ENCODE results near the gene TTC7B. TPM values are rescaled to one million over a fixed set of nuclear protein-coding genes. Genes with fewer than 3 reads are reported as not detected.

Gene TTC7B
- total RNA-seq, 2 donors from 2014 or later = 5.2 to 10.2 TPM

DNA sequence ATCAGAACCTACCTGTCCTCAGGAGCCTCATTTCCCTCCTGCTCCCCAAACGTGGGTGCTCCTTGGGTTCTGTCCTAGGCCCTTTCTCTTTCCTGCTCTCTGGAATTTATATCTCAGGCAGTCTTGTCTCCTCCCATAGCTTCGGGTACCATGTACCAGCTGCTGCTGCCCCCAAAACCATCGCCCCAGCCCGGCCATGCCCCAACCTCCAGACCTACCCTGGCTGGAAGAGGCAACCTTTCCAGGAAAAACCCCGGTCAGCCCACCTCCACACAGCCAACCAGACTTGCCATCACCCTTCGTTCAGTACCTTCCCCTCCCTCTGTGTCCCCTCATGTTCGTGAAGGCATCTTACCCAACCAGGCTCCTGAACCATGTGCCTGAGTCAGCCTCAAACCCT is 254.3 kb downstream of the TTC7B start:
- H3K4me1 Mint-ChIP-seq = no peaks in the 10 kb centered on the region
- ATAC-seq (replicated peaks) = no peak
- H3K27me3 Mint-ChIP-seq = no peaks in the 10 kb centered on the region
- no peaks in the 10 kb centered on the region for H3K36me3 Mint-ChIP-seq (ENCODE audit: low read depth)
- no peak overlapping the region for H3K4me3 Mint-ChIP-seq
- no peaks in the 10 kb centered on the region for H3K9me3 Mint-ChIP-seq
- no peak overlapping the region for H3K27ac Mint-ChIP-seq

DNA sequence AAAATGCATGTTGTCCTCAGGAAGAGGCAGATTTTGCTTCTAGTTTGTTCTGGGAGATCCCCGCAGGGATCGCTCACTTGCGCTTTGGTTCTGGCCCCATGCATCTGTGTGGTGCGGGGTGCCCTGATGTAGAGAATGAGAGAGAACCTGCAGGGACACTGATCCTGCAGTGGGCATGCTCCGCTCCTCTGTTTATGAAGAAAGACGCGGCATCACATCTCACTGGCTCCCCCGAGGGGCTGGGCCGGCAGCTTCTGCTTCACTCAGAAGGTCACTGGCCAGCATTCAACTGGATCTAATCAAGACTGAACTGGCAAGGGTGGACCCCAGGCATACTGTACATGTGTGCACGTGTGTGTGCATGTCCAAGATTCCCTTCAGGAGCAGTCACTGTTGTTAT is 255.2 kb downstream of the TTC7B start:
- Mint-ChIP-seq H3K4me3 (no peak overlapping the region), H3K4me1 (no peaks in the 10 kb centered on the region), H3K27me3 (no peaks in the 10 kb centered on the region), H3K36me3 (ENCODE audit: low read depth) (no peaks in the 10 kb centered on the region), H3K27ac (no peak overlapping the region), H3K9me3 (no peaks in the 10 kb centered on the region)
- ATAC-seq (replicated peaks) = no peak

DNA sequence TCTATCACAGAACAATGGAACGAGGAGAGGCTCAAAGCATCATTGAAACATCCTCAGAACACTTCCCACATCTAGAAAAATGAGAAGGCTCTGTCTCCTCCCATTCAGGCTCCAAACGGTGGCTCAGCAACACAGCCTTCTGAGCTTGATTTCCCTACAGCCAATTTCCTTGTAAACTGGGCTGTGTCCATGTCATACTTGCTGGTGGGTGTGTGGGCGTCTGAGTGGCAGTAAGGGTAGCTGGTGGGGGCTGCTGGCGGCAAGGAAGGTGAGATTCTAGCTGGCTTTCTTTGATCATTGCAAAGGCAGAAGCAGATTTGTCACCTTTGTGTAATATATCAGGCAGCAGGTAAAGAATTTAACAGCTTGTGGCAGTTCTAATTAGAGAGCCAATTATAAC is 255.7 kb downstream of the TTC7B start:
- H3K4me3 Mint-ChIP-seq = no peak overlapping the region
- H3K9me3 Mint-ChIP-seq = no peaks in the 10 kb centered on the region
- no peaks in the 10 kb centered on the region for H3K27me3 Mint-ChIP-seq
- H3K4me1 Mint-ChIP-seq = no peaks in the 10 kb centered on the region
- H3K27ac Mint-ChIP-seq = no peak overlapping the region
- no peak for ATAC-seq (replicated peaks)
- H3K36me3 Mint-ChIP-seq (ENCODE audit: low read depth) = no peaks in the 10 kb centered on the region

DNA sequence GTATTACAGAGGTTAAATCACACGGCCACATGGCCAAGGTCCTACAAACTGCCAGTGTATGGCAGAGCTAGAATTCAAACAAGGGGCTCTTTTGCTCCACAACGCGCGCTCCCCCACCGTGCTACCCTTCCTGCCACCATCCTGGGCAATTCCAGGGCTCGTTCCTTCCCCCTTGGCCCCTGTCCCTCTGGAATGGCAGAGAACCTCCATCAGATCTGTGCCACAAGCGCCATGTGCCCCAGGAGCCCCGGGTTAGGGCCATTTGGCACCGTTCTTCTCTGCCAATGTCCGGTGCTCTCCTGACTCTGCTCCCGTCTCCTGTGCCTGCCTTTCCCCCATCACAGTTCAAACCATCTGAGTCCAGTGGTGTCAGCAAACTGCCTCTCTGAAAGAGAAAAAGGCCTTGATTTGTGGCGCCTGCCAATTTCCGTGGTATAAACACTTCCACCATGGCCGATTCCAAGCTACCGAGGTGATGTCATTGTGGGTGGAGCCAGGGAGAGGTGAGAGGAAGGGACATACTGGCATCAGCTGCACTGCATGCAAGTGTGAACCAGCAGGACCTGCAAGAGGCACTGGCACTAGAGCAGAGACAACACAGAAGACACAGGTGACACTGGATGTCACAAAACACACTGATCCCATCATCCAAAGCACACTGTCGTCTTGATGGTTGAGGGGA is 256.3 kb downstream of the TTC7B start:
- no peak overlapping the region for H3K27ac Mint-ChIP-seq
- no peaks in the 10 kb centered on the region for H3K27me3 Mint-ChIP-seq
- H3K4me3 Mint-ChIP-seq = no peak overlapping the region
- ATAC-seq (replicated peaks) = no peak
- no peaks in the 10 kb centered on the region for H3K36me3 Mint-ChIP-seq (ENCODE audit: low read depth)
- no peaks in the 10 kb centered on the region for H3K9me3 Mint-ChIP-seq
- no peaks in the 10 kb centered on the region for H3K4me1 Mint-ChIP-seq

DNA sequence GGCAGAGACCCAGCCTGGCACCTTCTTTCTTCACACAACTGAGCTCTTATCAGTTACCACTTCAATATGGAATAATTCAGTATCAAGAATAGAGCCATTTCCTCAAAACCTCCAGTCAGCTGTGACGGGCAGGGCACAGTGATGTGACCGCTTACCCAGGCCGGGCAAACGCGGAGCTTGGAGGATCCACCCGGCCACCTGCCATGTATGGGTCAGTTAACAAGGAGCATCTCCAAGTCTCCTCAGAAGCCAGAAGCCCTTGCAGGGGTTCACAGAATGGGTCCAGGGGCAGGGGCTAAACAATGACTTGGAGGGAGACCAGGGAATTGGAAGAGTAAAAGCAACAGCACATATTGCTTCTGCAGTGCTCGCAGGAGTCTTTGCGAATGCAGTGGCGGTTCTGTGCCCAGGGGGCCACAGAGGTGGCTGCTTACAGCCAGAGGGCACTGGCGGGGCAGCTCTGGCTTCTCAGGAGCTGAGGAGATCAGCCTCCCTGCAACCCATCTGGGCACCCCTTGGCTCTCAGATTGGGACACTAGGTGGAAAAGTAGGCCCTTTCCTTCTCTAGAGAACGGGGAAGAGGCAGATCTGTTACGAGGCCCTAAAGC is 257.1 kb downstream of the TTC7B start:
- Mint-ChIP-seq H3K27ac (no peak overlapping the region), H3K27me3 (no peaks in the 10 kb centered on the region), H3K4me1 (no peaks in the 10 kb centered on the region), H3K4me3 (no peak overlapping the region), H3K36me3 (ENCODE audit: low read depth) (no peaks in the 10 kb centered on the region), H3K9me3 (no peaks in the 10 kb centered on the region)
- ATAC-seq (replicated peaks) = no peak

DNA sequence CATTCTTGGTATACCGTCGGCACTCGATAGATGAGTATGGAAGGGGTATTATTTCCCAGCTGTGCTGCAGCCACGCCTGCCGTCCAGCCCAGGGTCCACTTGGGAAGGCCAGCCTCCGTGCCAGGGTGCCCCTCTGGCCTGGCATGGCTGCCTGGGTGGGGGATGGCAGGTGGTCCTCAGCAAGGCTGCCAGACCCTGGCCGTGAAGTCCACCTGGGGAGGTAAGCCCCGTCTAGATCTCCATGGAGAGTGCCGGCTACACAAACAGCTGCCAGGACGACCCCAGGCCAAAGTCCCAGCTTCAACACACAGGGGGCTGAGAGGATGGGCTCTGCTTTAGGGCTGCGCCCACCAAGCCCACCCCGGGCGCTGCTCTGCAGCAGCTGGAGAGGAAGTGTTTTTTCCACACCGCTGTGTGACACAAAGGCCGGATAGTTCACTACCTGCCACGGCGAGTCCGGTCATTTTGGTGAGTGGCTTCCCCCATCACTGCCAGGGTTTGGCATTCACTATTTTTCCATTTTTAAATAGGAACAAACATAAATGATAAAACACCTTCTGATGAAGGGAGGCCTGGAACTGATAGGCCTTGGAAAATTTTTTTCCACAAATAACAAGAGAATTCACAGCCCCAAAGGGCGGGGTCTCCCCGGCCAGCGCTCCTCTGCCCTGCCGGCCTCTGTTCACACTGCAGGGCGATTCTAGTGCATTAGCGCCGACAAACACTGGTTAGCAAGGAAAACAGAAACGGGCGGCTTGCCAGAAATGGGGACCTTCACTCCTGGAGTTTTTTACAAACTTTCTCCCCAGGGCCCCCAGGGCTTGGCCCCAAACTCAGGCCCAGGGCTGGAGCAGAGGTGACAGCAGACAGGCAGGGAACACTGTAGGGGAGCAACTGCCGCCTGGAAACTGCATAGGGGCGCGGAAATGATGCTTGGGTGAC is 257.9 kb downstream of the TTC7B start:
- no peak for ATAC-seq (replicated peaks)
- H3K36me3 Mint-ChIP-seq (ENCODE audit: low read depth) = no peaks in the 10 kb centered on the region
- no peaks in the 10 kb centered on the region for H3K27me3 Mint-ChIP-seq
- H3K9me3 Mint-ChIP-seq = no peaks in the 10 kb centered on the region
- H3K4me1 Mint-ChIP-seq = no peaks in the 10 kb centered on the region
- H3K27ac Mint-ChIP-seq = no peak overlapping the region
- no peak overlapping the region for H3K4me3 Mint-ChIP-seq

DNA sequence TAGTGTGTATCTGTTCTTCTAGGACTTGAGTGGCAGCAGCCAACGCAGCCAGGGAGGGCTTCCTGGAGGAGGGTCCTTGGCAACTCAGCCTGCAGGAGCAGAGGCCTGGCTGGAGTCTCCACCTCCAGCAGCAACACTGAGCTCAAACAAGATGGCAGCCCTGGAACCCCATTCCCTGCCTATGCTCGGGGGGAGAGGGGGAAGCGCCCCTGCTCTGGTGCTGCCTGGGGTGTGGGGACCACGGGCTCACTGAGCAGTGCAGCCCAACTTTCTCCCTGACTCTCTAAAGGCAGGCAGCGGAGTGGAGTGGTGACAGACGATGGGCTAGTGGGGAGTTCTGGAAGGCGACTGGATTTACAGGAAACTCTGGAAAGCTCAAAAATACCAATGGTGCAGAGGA is 258.7 kb downstream of the TTC7B start:
- Mint-ChIP-seq H3K4me3 (no peak overlapping the region), H3K27ac (no peak overlapping the region), H3K9me3 (no peaks in the 10 kb centered on the region), H3K4me1 (no peaks in the 10 kb centered on the region), H3K36me3 (ENCODE audit: low read depth) (no peaks in the 10 kb centered on the region), H3K27me3 (no peaks in the 10 kb centered on the region)
- ATAC-seq (replicated peaks) = no peak

DNA sequence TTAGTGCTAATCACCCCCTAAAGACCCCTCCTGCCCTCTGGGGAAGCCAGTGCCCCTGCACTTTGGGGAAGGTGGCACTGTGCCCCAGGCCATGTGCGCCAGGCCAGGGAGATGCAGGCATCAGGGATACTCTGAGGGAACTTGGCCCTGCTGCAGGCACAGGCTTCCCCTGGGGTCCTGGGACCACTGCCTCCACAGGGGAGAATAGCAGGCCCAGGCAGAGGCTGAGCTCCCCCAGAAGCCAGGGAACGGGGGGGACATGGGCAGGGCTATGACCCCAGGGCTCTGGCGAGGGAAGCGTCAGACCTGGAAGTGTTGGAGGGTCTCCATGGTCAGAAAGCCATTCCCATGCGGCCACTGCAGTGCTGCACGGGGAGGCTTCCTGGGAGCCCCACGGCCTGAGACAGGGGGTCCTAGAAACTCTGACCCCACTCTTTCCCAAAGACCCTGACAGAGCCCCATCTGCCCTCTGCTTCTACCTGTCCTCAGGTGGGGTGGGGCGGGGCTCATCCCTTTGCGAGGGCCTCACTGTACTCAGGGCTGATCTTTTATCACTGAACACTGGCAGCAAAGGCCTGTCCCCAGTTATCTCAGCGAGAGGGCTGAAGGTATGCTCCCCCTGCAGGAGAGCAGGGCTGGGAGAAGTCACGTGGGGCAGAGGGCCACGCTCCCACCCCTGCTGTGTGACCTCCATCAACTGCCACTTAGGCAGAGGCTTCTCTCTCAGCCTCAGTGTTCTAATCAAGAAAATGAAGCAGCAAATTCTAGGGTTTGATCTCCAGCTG is 259.4 kb downstream of the TTC7B start:
- Mint-ChIP-seq H3K36me3 (ENCODE audit: low read depth) (no peaks in the 10 kb centered on the region), H3K27ac (no peak overlapping the region), H3K4me3 (no peak overlapping the region), H3K27me3 (no peaks in the 10 kb centered on the region), H3K4me1 (no peaks in the 10 kb centered on the region), H3K9me3 (no peaks in the 10 kb centered on the region)
- ATAC-seq (replicated peaks) = no peak

DNA sequence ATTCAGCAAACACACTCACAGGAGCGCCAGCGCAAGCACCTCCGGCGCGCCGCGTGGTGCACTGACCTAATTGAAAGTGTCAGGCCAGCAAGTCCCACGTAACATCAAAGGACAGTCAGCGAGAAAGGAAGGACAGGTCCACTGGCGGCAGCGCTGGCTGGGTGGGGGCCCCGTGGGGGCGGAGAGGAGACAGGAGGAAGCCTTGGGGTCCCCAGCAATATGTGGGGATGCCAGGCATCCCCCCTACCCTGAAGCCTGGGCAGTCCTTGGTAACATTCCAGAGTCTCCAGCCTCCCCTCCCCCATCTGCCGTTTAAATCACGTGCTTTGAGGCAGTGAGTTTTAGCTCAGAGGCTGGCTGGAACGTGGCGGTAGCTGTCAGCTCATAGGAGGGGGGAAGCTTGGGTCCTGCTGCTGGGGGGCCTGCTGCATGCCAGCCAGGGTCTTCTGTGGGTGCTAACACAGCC is 260.2 kb downstream of the TTC7B start:
- no peak for ATAC-seq (replicated peaks)

DNA sequence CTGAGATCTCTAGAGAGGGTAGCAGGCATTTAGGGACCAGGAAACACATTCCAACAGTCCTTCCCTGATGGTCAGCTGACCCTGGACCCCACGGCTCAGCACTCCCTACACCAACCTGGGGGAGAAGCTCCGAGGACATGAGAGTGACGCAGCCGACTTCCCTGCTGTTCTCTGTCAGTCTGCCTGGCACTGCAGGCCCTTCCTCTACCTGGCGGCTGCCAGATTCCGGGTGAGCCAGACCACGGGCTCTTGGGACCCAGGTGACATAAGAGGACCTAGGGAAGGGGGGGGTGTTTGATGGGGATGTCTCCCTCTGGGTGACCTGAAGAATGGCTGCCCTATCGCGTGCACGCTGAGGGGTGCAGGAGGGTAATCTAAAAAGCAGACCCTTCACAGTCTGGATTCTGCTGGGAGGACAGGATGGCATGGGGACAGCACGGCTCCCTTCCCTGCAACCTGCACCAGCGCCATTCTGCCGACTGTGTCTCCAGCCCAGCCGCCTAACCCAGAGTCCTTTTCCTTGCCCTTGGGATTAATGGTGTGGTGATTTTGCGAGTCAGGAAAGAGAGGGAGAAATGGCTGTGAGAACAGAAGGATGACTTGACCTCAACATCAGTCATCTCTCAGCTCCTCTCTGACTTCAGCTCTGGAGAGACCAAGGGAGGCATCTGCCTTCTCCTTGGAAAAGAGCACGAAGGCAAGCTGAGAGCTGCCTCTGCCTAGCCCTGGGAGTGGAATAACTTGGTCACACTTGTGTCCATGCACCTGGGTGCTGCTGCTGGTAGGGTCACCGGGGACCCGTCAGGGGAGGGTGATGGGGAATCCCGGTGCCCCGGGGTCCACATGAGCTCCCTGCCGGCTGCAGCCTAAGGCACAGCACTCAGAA is 260.9 kb downstream of the TTC7B start:
- no peak for ATAC-seq (replicated peaks)
- no peak overlapping the region for H3K27ac Mint-ChIP-seq
- no peaks in the 10 kb centered on the region for H3K4me1 Mint-ChIP-seq
- H3K4me3 Mint-ChIP-seq = no peak overlapping the region
- no peaks in the 10 kb centered on the region for H3K27me3 Mint-ChIP-seq
- no peaks in the 10 kb centered on the region for H3K36me3 Mint-ChIP-seq (ENCODE audit: low read depth)
- H3K9me3 Mint-ChIP-seq = no peaks in the 10 kb centered on the region

More for the DNA sequence above, 260.2 kb downstream of the TTC7B start:
- Mint-ChIP-seq H3K4me1 (no peaks in the 10 kb centered on the region), H3K9me3 (no peaks in the 10 kb centered on the region), H3K27ac (no peak overlapping the region), H3K27me3 (no peaks in the 10 kb centered on the region), H3K36me3 (ENCODE audit: low read depth) (no peaks in the 10 kb centered on the region), H3K4me3 (no peak overlapping the region)

DNA sequence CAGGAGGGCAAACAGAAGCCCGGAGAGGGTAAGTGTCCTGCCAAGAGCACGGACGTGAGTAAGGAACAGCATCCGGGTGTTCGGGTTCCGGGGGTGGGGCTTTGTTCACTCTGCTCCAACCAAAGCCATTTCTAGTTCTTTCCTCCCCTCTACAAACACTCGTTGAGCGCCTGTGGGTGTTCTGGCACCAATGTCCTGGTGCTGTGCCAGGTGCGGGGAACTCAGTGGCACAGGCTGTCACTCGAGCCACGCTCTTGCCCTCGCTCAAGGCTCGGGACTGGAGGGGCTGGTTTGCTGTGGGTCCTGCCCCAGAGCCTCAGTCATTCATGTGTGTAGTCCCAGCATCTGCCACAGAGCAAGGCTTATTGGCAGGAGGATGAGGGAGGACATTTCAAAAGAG is 261.9 kb downstream of the TTC7B start:
- H3K4me3 Mint-ChIP-seq = no peak overlapping the region
- no peaks in the 10 kb centered on the region for H3K4me1 Mint-ChIP-seq
- ATAC-seq (replicated peaks) = no peak
- no peaks in the 10 kb centered on the region for H3K9me3 Mint-ChIP-seq
- no peaks in the 10 kb centered on the region for H3K36me3 Mint-ChIP-seq (ENCODE audit: low read depth)
- no peak overlapping the region for H3K27ac Mint-ChIP-seq
- H3K27me3 Mint-ChIP-seq = no peaks in the 10 kb centered on the region

DNA sequence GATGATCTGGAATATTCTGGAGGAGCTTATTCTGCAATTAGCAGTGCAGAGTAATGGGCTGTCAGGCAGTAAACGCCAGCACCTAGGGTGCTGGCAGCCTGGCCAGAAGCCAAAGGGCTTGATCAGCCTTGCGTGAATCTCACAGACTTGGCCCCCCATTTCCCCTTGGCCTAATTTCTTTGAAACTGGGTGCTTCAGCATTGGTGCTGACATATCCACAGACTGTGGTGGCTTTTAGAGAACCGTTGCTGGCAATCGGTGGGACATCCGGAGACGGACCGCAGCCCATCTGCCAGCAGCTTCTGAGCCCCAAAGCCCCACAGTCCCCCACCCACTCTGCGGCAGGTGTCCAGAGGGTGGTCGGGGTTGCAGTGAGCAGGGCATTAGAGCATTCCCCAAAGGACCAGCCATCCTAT is 262.3 kb downstream of the TTC7B start:
- Mint-ChIP-seq H3K9me3 (no peaks in the 10 kb centered on the region), H3K36me3 (ENCODE audit: low read depth) (no peaks in the 10 kb centered on the region), H3K4me3 (no peak overlapping the region), H3K27me3 (no peaks in the 10 kb centered on the region), H3K27ac (no peak overlapping the region), H3K4me1 (no peaks in the 10 kb centered on the region)
- no peak for ATAC-seq (replicated peaks)

DNA sequence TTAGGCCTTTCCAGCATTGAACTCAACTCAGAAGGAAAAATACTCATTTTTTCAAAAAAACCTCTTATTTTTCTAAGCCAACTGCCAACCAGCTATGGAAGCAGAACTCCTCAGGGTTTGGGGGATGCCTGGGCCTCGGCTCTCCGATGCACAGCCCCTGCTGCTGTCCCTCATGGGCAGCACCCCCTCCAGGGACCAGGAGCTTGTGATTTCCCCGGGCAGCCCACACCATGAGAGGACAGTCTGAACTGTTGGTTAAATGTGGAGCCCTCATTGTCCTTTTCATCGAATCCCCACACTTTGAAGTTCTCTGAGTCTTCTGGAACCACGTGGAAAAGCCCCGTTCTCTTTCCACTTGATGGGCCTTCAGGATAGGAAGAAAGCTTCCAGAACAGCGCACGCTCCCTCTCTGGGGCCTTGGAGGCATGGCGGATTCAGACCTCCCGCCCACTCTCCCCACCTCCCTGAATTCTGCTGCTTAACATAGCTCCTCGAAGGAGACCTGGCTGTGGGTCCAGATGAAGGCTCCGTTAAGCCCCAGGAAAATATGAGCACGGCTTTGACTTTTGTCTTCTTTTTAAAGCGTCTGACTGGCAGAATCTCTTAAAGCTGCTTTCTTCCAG is 262.8 kb downstream of the TTC7B start:
- Mint-ChIP-seq H3K9me3 (no peaks in the 10 kb centered on the region), H3K27me3 (no peaks in the 10 kb centered on the region), H3K36me3 (ENCODE audit: low read depth) (no peaks in the 10 kb centered on the region)

More for the DNA sequence above, 262.8 kb downstream of the TTC7B start:
- no peaks in the 10 kb centered on the region for H3K4me1 Mint-ChIP-seq
- H3K4me3 Mint-ChIP-seq = no peak overlapping the region
- ATAC-seq (replicated peaks) = no peak
- no peak overlapping the region for H3K27ac Mint-ChIP-seq

Data from activated T-helper 17 cell treated with anti-CD3 and anti-CD28 coated beads, Interleukin-2, amount 50 U/mL, for 72 hours (primary cell).